ENCODE results near the gene MTUS2.

Gene MTUS2

DNA sequence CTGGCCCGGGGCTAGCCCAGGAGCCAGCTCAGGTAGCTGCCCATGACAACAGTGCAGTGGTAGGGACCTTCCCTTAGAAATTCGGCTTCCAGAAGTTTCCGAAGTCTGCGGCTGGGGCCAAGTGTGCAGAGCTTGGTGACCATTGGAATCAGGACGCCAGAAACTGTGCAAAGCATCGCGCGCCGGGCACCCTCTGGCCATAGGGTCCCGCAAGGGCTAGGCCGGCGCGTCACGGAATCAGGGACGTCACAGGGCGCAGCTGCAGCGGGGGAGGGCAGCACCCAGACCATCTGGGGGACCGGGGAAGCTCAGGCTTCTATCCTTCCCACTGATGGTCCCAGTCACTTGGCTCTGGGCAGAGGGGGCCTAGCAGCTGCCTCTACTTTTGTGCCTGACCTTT, 219.1 kb downstream of the MTUS2 start:
- no peak for DNase-seq

- no peak for DNase-seq
Observed at GRCh38 chr13:29046588-29046987, 226.4 kb downstream of the MTUS2 start.

GRCh38 chr13:29049524-29049923, 229.4 kb downstream of the MTUS2 start:
- no peak for DNase-seq

GRCh38 chr13:29050719-29051118, 230.6 kb downstream of the MTUS2 start:
- DNase-seq, result no peak

DNA sequence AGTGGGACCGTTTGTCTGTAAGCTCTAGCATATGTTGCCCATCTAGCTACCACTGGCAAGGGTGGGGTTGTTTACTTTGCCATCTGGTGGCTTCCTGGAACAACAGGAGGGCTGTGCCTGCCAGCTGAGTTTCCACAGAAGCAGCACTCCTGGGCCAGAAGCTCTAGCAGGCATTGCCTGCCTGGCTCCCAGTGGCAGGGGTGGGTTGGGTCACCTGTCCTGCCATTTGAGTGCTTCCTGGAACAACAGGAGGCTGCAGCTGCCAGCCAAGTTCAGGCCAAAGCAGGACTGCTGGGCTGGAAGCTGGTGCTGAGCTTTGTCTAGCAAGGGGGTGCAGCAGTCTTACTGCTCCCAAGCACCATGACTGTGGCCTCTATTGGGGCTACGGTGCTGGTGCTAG, 239.7 kb downstream of the MTUS2 start:
- no peak for DNase-seq

GRCh38 chr13:29065142-29065541, 245.0 kb downstream of the MTUS2 start:
- no peak for DNase-seq

DNA sequence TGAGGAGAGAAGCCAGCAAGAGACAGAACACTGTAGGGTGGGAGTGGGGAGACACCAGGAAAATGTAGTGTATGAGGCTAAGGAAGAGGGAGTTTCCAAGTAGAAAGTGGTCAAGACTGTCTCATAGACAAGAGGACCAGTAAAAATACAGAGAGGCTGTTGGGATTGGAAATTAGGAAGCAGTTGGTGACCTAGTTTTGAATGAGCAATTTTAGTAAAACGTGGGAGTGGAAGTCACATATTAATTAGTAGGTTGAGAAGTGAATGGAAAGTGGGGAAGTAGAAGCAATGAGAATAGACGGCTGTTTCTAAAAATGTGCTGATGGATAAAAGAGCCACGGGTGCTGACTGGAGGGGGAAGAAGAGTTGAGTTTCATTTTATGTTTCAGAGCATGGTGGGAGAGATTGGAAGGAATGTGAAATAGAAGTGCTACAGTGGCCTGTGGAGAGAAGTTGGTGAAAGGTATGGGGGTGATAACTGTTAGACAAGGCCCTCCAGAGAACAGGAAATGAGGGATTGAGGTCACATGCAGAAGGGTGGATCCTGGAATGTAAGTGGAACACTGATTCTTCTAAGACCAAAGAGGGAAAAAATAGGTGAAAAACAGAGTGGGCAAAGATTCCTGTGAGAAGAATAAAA, 247.3 kb downstream of the MTUS2 start:
- no peak for DNase-seq

DNA sequence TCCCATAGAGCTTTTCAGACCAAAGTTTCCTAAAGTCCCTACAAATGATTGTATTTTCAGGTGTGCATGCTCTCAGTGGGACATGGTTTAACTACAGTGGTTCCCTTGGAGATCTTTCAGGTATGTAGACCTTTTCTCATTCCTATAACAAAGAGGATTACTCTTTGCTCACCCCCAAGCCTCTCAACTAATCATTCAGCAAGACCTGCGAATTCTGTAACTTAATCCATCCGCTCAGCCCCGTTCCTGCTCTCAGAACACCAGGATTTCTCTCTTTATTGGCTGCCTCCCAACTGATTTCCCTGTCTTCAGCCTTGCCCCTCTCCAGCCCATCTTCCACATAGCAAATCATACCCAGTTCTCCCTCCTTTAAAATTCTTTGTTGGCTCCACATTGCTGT, 253.6 kb downstream of the MTUS2 start:
- DNase-seq, result no peak

DNA sequence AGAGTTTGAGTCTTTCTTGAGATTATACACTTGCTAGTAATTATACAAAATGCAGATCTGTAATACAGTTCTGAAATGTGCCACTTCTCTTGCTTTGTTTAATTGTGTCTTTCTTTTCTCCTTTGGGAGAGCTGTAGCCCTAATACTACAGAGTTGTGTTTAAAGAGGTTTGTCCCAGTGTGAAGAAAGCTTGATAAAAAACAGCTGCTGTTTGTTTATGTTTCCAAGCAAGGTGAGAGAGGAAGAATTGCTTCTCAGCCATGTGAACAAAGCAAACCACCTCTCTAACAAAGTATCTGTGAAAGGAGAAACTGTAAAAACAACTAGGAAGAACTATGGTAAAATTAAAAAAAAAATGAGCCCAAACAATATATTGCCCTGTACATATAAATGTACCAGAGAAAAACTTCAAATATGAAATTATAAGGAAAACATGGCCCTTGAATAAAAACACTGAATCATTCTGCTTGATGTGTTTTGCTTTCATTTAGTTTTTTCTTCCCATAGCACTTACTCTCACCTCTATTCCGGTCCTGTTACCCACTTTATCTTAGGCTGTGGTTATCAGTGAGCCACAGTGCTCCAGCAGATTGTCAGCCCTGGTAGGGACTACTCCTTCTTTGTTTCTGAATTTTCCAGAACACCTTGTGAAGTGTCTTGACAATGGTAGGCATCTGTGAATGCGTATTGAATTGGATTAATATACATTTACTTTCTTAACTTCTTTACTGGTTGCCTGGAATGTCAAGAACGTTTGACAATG, 257.1 kb downstream of the MTUS2 start:
- no peak for DNase-seq

GRCh38 chr13:29081036-29081435, 260.9 kb downstream of the MTUS2 start:
- no peak for DNase-seq

DNA sequence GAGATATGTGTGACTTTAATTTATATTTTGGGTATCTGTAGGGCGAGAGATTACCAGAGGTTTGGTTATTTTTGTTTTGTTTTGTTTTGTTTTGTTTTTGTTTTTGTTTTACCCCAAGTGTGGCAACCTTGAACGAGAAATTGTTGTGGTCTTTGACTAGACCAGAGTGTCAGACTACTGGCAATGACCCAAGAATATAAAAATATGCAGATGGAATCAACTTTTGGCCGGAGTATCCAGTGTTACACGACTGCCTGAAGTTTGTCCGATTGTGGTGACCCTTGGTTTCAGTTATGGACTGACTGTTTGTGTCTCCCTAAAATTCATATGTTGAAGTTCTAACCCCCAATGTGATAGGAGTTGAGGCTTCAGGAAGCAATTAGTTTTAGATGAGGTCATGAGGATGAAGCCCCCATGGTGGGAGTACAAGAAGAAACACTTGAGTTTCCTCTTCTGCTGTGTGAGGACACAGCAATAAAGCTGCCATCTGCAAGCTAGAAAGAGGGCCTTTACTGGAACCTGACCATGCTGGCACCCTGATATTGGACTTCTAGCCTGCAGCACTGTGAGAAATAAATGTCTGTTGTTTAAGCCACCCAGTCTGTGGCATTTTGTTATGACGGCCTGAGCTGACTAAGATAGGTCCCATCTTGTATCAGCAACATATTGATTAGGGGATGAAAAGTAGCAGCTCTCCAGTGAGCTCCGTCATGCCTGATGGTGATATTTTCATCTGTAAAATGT, 261.7 kb downstream of the MTUS2 start:
- no peak for DNase-seq

DNA sequence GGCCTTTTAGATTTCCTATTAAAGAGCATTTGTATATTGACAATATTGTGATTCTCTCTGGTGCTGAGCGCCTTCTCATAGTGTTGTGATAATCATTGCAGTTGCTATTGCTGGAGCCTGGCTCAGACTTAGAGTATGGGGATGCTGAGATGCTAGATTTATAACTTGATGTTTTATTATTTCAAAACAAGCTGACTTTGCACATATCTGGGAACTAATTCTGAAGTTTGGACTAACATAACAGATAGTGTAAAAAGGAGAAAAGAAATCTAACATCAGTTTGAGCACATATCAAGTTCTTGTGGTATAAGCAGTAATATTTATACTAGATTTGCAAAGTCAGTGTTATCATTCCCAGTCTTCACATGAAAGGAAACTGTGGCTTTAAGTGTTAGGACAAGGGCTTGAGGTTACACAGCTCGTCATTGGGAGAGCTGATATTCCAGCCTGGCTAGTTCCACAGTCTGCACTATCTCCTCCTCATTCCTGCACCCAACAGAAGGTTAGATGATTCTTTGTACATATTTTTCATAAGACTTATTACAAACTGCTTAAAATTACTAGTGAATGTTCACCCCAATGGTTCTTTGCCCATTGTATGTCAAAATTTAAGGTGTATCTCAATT, 279.8 kb downstream of the MTUS2 start:
- DNase-seq, result no peak

DNA sequence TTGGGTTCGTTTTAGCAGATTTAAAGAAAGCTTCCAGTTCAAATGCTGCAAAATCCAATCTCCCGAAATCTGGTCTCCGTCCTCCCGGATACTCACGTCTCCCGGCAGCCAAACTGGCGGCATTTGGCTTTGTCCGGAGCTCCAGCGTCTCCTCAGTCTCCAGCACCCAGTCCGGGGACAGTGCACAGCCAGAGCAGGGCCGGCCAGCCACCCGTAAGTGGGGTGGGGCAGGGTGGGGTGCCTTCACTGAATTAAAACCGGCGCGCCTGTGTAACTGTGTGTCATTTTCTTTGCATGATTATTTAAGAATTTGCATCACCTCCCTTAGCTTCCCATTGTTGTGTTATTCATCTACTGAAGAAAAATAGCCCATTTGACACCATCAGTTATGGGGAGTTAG, 280.6 kb downstream of the MTUS2 start:
- DNase-seq, result no peak

- no peak for DNase-seq
Observed at GRCh38 chr13:29101409-29101808, 281.3 kb downstream of the MTUS2 start.

DNA sequence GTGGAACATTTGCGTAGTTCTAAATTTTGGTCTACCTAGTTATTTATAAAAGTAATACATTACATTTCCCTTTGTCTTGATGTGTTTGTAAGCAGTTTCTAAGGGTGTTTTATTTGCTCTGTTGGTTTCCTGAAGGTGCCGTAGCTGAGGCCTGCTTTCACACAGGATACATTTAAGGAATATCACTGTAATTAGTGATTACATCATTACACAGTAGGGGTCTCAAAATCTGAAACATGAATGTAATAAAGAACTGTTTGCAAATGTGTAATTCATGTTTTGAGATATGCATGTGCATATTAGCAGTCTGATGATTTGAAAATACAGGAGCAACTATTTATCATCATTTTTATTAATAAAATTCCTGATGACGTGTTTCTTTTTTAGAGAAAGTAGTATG, 281.8 kb downstream of the MTUS2 start:
- no peak for DNase-seq

DNA sequence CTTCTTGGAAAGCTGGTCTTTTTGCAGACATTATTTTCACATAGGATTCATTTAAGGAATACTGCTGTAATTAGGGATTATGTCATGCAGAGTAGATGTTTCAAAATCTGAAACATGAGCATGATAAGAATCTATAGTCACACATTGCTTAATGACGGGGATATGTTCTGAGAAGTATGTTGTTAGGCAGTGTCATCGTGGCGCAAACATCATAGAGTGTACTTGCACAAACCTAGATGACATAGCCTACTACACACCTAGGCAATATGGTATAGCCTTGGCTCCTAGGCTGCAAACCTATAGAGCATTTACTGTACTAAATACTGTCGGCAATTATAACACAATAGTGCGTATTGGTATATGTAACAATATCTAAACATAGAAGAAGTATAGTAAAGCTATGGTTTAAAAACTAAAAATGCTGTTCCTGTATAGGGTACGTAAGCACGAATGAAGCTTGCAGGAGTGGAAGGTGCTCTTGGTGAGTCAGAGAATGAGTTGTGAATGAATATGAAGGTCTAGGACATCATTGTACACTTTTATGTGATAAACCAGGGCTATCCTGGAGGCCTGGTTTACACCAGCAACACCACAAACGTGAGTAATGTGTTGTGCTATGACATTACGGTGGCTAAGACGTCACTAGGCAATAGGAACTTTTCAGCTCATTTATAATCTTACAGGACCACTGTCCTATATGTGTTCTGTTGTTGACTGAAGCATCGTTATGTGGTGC, 283.1 kb downstream of the MTUS2 start:
- no peak for DNase-seq

GRCh38 chr13:29104461-29104860, 284.3 kb downstream of the MTUS2 start:
- DNase-seq, result no peak

DNA sequence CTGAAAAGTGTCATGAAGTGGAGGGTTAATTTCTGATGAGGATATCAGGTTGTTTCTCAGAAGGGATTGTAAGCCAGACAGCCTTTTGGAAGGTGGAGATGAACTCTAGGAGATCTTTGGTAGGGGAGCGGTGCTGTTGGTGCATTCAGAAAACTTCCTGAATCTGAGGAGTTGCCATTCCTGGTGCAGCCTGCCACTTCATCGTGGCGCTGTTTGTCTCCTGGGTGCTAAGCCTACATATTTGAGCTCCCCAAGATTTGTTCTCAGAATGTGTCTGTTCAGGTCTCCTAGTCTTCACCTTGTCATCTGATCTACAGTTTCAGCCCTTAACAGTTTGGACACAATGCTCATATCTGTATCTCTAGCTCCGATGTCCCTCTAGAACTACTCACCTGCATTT, 285.6 kb downstream of the MTUS2 start:
- DNase-seq, result no peak

DNA sequence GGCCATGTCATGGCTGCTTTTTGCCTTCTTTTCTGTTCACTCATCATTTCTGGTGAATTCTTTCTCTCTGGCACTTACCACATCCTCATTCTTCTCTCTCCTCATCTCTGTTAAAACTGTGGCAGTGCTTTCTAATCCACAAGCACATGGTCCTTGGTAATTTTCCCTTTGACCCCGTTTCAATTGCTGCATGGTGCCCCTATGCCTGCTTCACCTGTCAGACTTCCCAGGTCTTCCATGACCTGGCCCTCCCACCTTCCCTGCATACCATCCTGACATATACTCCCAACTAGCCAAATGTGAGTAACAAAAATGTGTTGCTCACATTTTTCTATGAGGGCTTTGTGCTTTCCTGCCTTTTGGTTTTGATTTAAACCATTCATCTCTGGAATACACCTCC, 286.5 kb downstream of the MTUS2 start:
- DNase-seq, result no peak

DNA sequence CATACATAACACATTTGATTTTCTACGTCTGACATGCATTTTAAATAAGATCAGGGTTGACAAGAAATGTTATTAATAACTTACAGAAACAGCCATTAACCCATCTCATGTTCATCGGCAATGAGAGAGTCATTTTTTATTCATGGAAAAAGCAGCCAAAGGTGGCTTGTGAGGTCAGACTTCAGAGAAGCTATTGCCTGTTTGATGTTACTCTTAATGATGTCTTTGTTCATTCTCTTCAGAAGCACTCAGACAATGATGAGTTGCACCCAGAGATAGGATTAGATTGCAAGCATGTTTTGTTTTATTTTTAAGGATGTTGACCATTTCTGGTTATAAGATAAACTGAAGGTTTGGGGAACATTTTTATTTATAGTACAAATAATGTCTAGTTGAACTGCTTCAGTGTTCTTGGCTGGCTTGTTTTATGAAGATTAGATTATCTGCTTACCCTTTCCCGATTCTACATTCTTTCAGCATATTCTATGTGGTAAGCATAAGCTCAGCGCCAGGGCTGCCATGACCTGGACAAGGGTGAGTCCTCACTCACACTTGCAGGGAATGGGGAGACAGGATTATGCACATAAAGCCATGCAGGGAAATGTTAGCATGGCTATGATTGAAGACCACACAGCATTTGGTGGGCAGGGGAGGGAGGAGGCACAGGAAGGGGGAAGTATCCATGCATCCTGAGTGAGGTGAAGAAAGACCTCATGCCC, 288.1 kb downstream of the MTUS2 start:
- DNase-seq, result no peak

DNA sequence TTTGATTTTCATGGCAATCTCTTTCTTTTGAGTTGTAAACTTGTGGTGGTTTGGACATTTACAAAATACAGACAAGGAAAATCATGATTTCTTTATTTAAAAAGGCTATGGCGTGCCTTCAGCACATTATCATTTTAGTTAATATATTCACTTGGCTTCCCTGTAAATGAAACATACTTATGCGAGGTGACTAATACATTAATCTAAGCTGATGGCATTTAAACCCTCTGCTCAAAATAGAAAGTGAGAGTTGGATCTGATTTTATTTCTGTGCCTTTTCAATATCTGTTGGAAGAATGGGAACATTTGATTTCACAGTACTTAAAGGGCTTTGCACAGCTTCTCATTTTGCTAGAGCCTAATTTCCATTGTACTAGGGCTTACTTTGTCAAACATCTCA, 289.8 kb downstream of the MTUS2 start:
- no peak for DNase-seq

GRCh38 chr13:29111446-29111845, 291.3 kb downstream of the MTUS2 start:
- no peak for DNase-seq

Data from NCI-H2171 (cell line).